GM19240 (cell line): ENCODE results near the gene MRPL40.
A peak's percentile ranks its signal among the peaks of the same experiment; 100 is the strongest.

Source experiments
- DNase-seq: peaks from one replicate; pipeline ENCODE4 v3.0.0; 2011; ENCODE audit warnings: low spot score; ENCODE audit not compliant: insufficient read length

The MRPL40 gene

GRCh38 chr22:19461506-19461905, 29.2 kb downstream of the MRPL40 start:
- no peak for DNase-seq

- DNase-seq, result no peak
These were observed 30.7 kb downstream of the MRPL40 start for GRCh38 chr22:19463008-19463407.

- DNase-seq, result no peak
These were observed 31.4 kb downstream of the MRPL40 start for GRCh38 chr22:19463491-19464469.

GRCh38 chr22:19464546-19464945, 32.2 kb downstream of the MRPL40 start:
- DNase-seq, result no peak

- no peak for DNase-seq
These were observed 32.6 kb downstream of the MRPL40 start for GRCh38 chr22:19464975-19465374.

GRCh38 chr22:19466126-19466716, 33.9 kb downstream of the MRPL40 start:
- no peak for DNase-seq

- no peak for DNase-seq
These were observed 34.8 kb downstream of the MRPL40 start for GRCh38 chr22:19466848-19467752.

- DNase-seq, result no peak
These were observed 35.6 kb downstream of the MRPL40 start for GRCh38 chr22:19467912-19468311.

GRCh38 chr22:19469421-19469820, 37.1 kb downstream of the MRPL40 start:
- no peak for DNase-seq

- no peak for DNase-seq
These were observed 37.7 kb downstream of the MRPL40 start for GRCh38 chr22:19470010-19470409.

GRCh38 chr22:19471572-19471971, 39.2 kb downstream of the MRPL40 start:
- no peak for DNase-seq

GRCh38 chr22:19472233-19472632, 39.9 kb downstream of the MRPL40 start:
- DNase-seq, result no peak

- no peak for DNase-seq
These were observed 41.2 kb downstream of the MRPL40 start for GRCh38 chr22:19473578-19473977.

- DNase-seq, result no peak
These were observed 43.7 kb downstream of the MRPL40 start for GRCh38 chr22:19476023-19476422.

GRCh38 chr22:19477321-19478044, 45.1 kb downstream of the MRPL40 start:
- no peak for DNase-seq

GRCh38 chr22:19478045-19478900, 45.9 kb downstream of the MRPL40 start:
- no peak for DNase-seq

- peak; percentile 76 for DNase-seq
These were observed 46.6 kb downstream of the MRPL40 start, which contains the start of gene UFD1 for GRCh38 chr22:19478901-19479354. UFD1 (minus strand) TSS chr22:19479193; CDS start chr22:19479085, 108 bp downstream.

- DNase-seq, result peak; percentile 93
These were observed 47.2 kb downstream of the MRPL40 start, which contains the start of gene CDC45 for GRCh38 chr22:19479355-19480172. CDC45 (plus strand) TSS chr22:19479920; CDS start chr22:19479969, 49 bp downstream.

- no peak for DNase-seq
These were observed 47.8 kb downstream of the MRPL40 start for GRCh38 chr22:19480173-19480568.
